HEK293 (cell line): ENCODE results near the gene CDO1.
A peak's percentile ranks its signal among the peaks of the same experiment; 100 is the strongest.

Source experiments
- BCL11B ChIP-seq: fragments of 450-650 bp; formaldehyde crosslinking; IDR thresholded peaks from 2 replicates; pipeline ENCODE4 v1.5.1; 2016; ENCODE audit warnings: low read depth, missing biosample characterization, missing genetic modification characterization
- IKZF3 ChIP-seq: fragments of 450-650 bp; IDR thresholded peaks from 2 replicates; pipeline ENCODE4 v1.5.0; 2018; ENCODE audit warnings: missing biosample characterization, mild to moderate bottlenecking, missing genetic modification characterization, moderate library complexity
- MEIS1 ChIP-seq: sonication (generic); formaldehyde crosslinking; IDR thresholded peaks from 2 replicates; pipeline ENCODE4 v1.8.1; 2022; ENCODE audit warnings: missing genetic modification reagents, mild to moderate bottlenecking, borderline replicate concordance
- MYNN ChIP-seq: fragments of 450-650 bp; formaldehyde crosslinking; IDR thresholded peaks from 2 replicates; pipeline ENCODE4 v1.5.1; 2016; ENCODE audit warnings: missing biosample characterization, missing genetic modification characterization, borderline replicate concordance
- PRDM4 ChIP-seq: fragments of 450-650 bp; formaldehyde crosslinking; IDR thresholded peaks from 2 replicates; pipeline ENCODE4 v1.5.1; 2017; ENCODE audit warnings: missing biosample characterization, missing genetic modification characterization
- REPIN1 ChIP-seq: fragments of 450-650 bp; formaldehyde crosslinking; IDR thresholded peaks from 2 replicates; pipeline ENCODE4 v1.5.1; 2017; ENCODE audit warnings: missing biosample characterization, missing genetic modification characterization, low read depth
- REST ChIP-seq: fragments of 450-650 bp; formaldehyde crosslinking; IDR thresholded peaks from 2 replicates; pipeline ENCODE4 v1.5.1; 2016; ENCODE audit warnings: missing biosample characterization, missing genetic modification characterization
- SALL2 ChIP-seq: fragments of 450-650 bp; formaldehyde crosslinking; IDR thresholded peaks from 2 replicates; pipeline ENCODE4 v1.5.0; 2017; ENCODE audit warnings: missing biosample characterization, mild to moderate bottlenecking, missing genetic modification characterization, borderline replicate concordance
- TCF7L2 ChIP-seq: IDR thresholded peaks from 2 replicates; pipeline ENCODE4 v1.6.1; 2011; ENCODE audit warnings: low read depth, mild to moderate bottlenecking, inconsistent platforms, low read length, moderate library complexity, borderline replicate concordance
- ZNF133 ChIP-seq: fragments of 450-650 bp; formaldehyde crosslinking; IDR thresholded peaks from 2 replicates; pipeline ENCODE4 v1.5.1; 2016; ENCODE audit warnings: missing biosample characterization, missing genetic modification characterization
- ZNF146 ChIP-seq: fragments of 450-650 bp; formaldehyde crosslinking; IDR thresholded peaks from 2 replicates; pipeline ENCODE4 v1.5.1; 2016; ENCODE audit warnings: missing biosample characterization, missing genetic modification characterization
- ZNF248 ChIP-seq: fragments of 450-650 bp; formaldehyde crosslinking; IDR thresholded peaks from 2 replicates; pipeline ENCODE4 v1.5.1; 2017; ENCODE audit warnings: missing biosample characterization, missing genetic modification characterization
- ZNF280D ChIP-seq: fragments of 450-650 bp; formaldehyde crosslinking; IDR thresholded peaks from 2 replicates; pipeline ENCODE4 v1.5.1; 2016; ENCODE audit warnings: missing biosample characterization, missing genetic modification characterization
- ZNF292 ChIP-seq: fragments of 450-650 bp; formaldehyde crosslinking; IDR thresholded peaks from 2 replicates; pipeline ENCODE4 v1.5.1; 2016; ENCODE audit warnings: low read depth, missing biosample characterization, missing genetic modification characterization, borderline replicate concordance
- ZNF366 ChIP-seq: fragments of 450-650 bp; formaldehyde crosslinking; conservative IDR thresholded peaks from 2 replicates; pipeline ENCODE4 v1.5.1; 2016; ENCODE audit warnings: missing biosample characterization, missing genetic modification characterization
- ZNF404 ChIP-seq: fragments of 450-650 bp; formaldehyde crosslinking; IDR thresholded peaks from 2 replicates; pipeline ENCODE4 v1.5.1; 2017; ENCODE audit warnings: missing biosample characterization, missing genetic modification characterization
- ZNF660 ChIP-seq: fragments of 450-650 bp; IDR thresholded peaks from 2 replicates; pipeline ENCODE4 v1.5.1; 2018; ENCODE audit warnings: missing biosample characterization, mild to moderate bottlenecking, missing genetic modification characterization
- ZNF670 ChIP-seq: fragments of 450-650 bp; formaldehyde crosslinking; IDR thresholded peaks from 2 replicates; pipeline ENCODE4 v1.5.1; 2016; ENCODE audit warnings: missing biosample characterization, missing genetic modification characterization, low read depth
- ZNF707 ChIP-seq: fragments of 450-650 bp; formaldehyde crosslinking; IDR thresholded peaks from 2 replicates; pipeline ENCODE4 v1.5.1; 2016; ENCODE audit warnings: missing biosample characterization, missing genetic modification characterization
- ZNF747 ChIP-seq: fragments of 450-650 bp; formaldehyde crosslinking; IDR thresholded peaks from 2 replicates; pipeline ENCODE4 v1.5.1; 2016; ENCODE audit warnings: missing biosample characterization, missing genetic modification characterization
- TF ChIP-seq, protein P1 (sequence below): fragments of 450-650 bp; formaldehyde crosslinking; IDR thresholded peaks from 2 replicates; pipeline ENCODE4 v1.5.1; 2016; ENCODE audit warnings: missing biosample characterization, missing genetic modification characterization
- TF ChIP-seq, protein P2 (sequence below): fragments of 450-650 bp; IDR thresholded peaks from 2 replicates; pipeline ENCODE4 v1.5.1; 2018; ENCODE audit warnings: missing biosample characterization, missing genetic modification characterization
- TF ChIP-seq, protein P3 (sequence below): fragments of 450-650 bp; IDR thresholded peaks from 2 replicates; pipeline ENCODE4 v1.5.1; 2018; ENCODE audit warnings: missing biosample characterization, mild to moderate bottlenecking, missing genetic modification characterization
- TF ChIP-seq, protein P4 (sequence below): fragments of 450-650 bp; formaldehyde crosslinking; IDR thresholded peaks from 2 replicates; pipeline ENCODE4 v1.5.1; 2016; ENCODE audit warnings: missing biosample characterization, missing genetic modification characterization

Gene CDO1

DNA sequence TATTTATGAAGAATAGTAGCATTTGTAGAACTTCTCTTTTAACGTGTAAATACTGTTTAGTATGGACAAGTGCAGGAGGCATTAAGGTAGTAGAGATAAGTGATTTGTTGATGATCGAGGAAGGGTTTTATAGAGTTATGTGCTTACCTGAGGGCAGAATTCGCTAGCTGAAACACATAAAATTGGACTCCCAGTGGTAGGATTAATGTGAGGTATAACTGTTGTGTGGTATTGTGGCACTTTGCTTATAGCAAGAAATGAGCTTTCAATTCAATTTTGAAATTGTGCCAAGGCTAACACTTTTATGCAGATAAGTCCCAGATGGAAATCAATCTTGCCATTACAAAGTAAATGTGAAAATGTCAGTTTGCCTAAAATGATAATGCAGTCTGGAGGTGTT lies 26.5 kb upstream of the CDO1 start (continued):
- TF ChIP-seq REST (tag by site-specific recombination) (no peak), TCF7L2 (no peak), BCL11B (peak; percentile 77; the same call in 1 of the 2 replicates), ZNF133 (tag by site-specific recombination) (no peak), ZNF747 (tag by site-specific recombination) (no peak), MYNN (tag by site-specific recombination) (no peak), ZNF670 (no peak), ZNF280D (no peak), PRDM4 (peak; percentile 73), SALL2 (tag by site-specific recombination) (no peak), IKZF3 (peak; percentile 71), ZNF404 (tag by site-specific recombination) (no peak), ZNF707 (tag by site-specific recombination) (no peak), REPIN1 (tag by site-specific recombination) (no peak), ZNF366 (tag by site-specific recombination) (no peak; the same call in 1 of the 2 replicates), ZNF146 (no peak), ZNF292 (no peak), ZNF660 (tag by site-specific recombination) (no peak), MEIS1 (CRISPR knock-in tag) (no peak), ZNF248 (no peak)
- TF ChIP-seq, protein P1, sequence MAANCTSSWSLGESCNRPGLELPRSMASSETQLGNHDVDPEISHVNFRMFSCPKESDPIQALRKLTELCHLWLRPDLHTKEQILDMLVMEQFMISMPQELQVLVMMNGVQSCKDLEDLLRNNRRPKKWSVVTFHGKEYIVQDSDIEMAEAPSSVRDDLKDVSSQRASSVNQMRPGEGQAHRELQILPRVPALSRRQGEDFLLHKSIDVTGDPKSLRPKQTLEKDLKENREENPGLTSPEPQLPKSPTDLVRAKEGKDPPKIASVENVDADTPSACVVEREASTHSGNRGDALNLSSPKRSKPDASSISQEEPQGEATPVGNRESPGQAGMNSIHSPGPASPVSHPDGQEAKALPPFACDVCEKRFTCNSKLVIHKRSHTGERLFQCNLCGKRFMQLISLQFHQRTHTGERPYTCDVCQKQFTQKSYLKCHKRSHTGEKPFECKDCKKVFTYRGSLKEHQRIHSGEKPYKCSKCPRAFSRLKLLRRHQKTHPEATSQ (tag by site-specific recombination), result no peak
- TF ChIP-seq, protein P2, sequence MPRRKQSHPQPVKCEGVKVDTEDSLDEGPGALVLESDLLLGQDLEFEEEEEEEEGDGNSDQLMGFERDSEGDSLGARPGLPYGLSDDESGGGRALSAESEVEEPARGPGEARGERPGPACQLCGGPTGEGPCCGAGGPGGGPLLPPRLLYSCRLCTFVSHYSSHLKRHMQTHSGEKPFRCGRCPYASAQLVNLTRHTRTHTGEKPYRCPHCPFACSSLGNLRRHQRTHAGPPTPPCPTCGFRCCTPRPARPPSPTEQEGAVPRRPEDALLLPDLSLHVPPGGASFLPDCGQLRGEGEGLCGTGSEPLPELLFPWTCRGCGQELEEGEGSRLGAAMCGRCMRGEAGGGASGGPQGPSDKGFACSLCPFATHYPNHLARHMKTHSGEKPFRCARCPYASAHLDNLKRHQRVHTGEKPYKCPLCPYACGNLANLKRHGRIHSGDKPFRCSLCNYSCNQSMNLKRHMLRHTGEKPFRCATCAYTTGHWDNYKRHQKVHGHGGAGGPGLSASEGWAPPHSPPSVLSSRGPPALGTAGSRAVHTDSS (tag by site-specific recombination), result no peak
- TF ChIP-seq, protein P3, sequence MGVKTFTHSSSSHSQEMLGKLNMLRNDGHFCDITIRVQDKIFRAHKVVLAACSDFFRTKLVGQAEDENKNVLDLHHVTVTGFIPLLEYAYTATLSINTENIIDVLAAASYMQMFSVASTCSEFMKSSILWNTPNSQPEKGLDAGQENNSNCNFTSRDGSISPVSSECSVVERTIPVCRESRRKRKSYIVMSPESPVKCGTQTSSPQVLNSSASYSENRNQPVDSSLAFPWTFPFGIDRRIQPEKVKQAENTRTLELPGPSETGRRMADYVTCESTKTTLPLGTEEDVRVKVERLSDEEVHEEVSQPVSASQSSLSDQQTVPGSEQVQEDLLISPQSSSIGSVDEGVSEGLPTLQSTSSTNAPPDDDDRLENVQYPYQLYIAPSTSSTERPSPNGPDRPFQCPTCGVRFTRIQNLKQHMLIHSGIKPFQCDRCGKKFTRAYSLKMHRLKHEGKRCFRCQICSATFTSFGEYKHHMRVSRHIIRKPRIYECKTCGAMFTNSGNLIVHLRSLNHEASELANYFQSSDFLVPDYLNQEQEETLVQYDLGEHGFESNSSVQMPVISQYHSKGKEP, result no peak; the same call in 1 of the 2 replicates
- TF ChIP-seq, protein P4, sequence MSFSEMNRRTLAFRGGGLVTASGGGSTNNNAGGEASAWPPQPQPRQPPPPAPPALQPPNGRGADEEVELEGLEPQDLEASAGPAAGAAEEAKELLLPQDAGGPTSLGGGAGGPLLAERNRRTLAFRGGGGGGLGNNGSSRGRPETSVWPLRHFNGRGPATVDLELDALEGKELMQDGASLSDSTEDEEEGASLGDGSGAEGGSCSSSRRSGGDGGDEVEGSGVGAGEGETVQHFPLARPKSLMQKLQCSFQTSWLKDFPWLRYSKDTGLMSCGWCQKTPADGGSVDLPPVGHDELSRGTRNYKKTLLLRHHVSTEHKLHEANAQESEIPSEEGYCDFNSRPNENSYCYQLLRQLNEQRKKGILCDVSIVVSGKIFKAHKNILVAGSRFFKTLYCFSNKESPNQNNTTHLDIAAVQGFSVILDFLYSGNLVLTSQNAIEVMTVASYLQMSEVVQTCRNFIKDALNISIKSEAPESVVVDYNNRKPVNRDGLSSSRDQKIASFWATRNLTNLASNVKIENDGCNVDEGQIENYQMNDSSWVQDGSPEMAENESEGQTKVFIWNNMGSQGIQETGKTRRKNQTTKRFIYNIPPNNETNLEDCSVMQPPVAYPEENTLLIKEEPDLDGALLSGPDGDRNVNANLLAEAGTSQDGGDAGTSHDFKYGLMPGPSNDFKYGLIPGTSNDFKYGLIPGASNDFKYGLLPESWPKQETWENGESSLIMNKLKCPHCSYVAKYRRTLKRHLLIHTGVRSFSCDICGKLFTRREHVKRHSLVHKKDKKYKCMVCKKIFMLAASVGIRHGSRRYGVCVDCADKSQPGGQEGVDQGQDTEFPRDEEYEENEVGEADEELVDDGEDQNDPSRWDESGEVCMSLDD, result no peak
